Hypothalamus (tissue), 51 donors: ENCODE data around the gene PDLIM5.
A peak's percentile ranks its signal among the peaks of the same experiment; 100 is the strongest.

Source experiments
- DNase-seq, 51 donors: peaks; one replicate each; lab custom pipeline; 2025; lab: John Stamatoyannopoulos, UW

PDLIM5 gene

DNA sequence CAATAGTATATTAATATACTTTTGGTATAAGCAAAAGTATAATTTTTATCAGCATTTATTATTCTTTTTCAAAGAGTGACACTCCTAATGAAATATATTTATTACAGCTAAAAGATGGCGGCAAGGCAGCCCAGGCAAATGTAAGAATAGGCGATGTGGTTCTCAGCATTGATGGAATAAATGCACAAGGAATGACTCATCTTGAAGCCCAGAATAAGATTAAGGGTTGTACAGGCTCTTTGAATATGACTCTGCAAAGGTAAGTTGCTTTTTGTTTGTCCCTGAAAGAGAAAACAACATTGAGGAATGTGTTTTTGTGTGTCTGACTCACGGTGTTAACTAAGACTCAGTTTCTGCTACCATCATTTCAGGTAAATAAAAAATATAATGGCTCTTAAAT lies 71.9 kb downstream of the PDLIM5 start:
- DNase-seq: no peak

DNA sequence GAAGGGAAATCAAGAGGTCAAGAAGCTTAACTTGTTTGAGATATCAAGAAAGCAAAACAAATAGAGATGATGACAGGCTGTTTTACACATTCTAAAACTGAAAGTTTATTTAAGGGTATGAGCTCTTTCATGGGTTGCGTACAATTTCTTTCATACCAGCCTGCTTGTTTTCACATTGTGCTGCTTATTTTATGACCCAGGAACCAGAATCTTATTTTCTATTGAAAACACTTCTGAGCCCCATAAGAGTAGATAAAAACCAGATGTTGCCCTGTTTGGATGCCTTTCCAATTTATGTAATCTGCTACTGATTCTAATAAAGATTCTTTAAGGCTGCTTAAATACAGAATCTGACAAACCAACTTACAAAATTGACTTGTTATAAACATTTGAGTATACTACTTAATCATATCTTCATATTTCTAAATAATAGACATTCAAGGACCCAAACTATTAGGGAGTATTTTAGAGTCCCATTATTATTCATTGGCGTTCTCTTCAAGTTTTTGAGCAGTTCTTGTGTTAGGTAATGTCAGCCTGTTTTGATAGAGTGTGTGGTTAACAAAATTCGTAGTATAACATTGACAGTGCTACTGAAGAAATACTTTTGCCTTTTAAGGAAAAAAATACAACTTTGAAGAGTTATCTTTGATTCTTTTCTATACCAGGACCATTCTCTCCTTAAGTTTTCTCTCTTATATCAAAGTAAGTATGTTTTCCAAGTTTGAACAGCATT lies 74.4 kb downstream of the PDLIM5 start:
- DNase-seq: no peak

- no peak for DNase-seq
These were observed 76.0 kb downstream of the PDLIM5 start for GRCh38 chr4:94527556-94528233.

- DNase-seq: no peak
These were observed 77.2 kb downstream of the PDLIM5 start for GRCh38 chr4:94528792-94529451.

GRCh38 chr4:94530073-94530472 lies 78.3 kb downstream of the PDLIM5 start:
- no peak for DNase-seq

- no peak for DNase-seq
These were observed 80.4 kb downstream of the PDLIM5 start for GRCh38 chr4:94531991-94532789.

DNA sequence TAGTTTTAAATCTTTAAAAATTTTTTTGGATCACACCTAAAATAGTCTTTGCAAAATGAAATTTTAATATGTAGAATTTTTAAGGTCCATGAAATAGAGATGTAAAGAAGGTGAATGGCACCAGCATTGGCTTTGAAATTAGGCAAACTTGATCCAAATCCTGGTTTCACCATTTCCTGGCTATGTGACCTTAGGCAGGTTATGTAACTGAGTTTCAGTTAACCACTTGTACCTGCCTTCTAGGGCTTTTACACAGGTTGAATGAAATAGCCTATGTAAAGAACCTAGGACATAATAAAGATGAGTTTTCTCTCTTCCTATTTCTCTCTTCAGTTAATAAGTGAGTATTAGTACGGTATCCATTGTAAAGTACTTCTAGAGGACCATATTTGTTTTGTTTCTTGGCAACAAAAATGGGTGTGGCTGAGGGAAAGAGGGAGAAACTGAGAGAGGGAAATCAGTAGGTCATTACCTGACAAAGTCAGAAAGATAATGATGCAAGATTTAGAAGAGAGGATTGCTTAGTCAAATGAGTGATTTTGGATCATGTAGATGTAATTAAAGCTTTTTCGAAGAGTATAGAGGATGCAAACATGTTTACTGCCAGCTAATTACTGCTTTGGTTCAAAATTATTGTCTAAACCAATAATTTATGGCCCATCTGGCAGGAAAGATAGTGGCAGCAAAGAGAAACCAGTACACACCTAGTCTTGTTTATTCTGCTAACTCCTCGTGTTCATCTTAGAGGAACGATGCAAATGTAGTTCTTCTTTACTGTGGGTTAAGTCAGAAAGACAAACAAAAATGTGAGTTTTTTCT lies 81.9 kb downstream of the PDLIM5 start:
- no peak for DNase-seq

DNA sequence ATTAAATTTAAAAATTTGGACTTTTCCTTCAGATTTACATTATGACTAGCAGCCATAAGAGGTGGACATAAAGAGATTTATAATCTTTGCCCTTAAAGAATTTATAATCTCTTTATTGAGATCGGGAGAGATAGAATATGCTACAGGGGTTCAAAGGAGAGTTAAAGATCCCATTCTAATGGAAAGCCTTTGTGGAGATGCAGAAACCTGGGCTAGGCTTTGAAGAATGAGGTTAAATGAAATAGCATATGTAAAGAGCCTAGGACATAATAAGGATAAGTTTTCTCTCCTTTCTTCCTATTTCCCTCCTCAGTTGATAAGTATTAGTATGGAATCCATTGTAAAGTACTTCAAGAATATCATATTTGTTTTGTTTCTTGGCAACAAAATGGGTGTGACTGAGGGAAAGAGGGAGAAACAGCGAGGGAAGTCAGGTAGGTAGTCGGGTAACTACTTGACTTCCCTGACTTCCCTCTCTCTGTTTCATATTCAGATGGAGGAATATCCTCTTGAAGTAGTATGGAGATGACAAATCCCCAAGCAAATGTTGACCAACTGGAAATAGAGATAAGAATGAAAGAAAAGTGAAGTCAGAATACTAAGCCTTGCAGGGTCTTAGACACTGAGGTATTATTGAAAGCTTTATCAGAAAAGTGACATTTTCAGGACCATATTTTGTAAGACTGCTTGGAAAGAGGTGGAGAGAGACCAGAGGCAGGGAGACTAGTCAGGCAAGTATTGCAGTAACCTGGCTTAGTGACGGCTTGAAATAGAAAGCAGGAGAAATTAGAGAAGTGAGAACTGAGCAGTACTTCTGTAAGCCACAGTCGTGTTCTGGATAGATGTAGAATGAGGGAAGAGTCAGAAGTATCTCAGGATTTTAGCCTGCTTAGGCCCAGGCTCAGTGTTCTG lies 82.9 kb downstream of the PDLIM5 start:
- DNase-seq: peak in 1 of 51 donors; percentile 5

GRCh38 chr4:94536049-94536448 lies 84.3 kb downstream of the PDLIM5 start:
- no peak for DNase-seq

DNA sequence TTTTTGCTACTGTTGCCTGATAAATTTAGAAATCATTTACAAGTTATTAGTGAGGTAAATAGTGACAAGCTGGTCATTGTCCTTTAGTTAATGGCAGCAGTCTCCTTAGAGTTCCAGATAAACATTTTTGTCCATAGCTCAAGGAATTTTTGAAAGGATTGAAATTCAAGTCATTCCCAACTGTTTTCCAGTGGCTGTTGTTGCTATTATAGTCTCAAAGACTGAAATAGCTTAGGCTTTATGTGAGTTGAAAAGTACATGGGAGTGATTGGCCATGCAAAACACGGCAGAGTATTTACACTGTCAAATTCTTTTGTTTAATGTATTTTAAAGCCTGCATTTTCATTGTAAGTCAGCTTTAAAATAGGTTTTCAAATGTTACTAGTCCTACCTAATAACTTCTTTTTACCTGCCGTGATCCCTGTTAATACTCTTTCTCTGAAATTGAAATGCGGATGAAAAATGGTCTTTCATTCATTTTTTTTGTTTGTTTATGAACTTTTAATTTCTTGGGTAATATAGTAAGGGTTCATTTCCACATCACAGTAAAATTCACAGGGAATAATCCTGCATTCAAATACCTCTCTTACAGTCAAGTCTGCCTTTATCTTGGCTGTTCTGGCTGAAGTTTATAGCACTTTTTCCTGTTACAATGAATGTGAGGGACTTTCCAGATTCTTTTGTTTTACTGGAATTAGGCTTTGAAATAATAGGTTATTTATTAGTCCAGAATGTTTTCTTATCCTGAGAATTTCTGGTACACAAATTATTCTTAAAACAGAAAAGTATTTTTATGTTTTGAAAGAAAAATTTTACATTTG lies 85.1 kb downstream of the PDLIM5 start:
- no peak for DNase-seq

GRCh38 chr4:94537921-94538628 lies 86.3 kb downstream of the PDLIM5 start:
- DNase-seq: no peak

- DNase-seq: no peak
These were observed 88.7 kb downstream of the PDLIM5 start for GRCh38 chr4:94540476-94540875.

DNA sequence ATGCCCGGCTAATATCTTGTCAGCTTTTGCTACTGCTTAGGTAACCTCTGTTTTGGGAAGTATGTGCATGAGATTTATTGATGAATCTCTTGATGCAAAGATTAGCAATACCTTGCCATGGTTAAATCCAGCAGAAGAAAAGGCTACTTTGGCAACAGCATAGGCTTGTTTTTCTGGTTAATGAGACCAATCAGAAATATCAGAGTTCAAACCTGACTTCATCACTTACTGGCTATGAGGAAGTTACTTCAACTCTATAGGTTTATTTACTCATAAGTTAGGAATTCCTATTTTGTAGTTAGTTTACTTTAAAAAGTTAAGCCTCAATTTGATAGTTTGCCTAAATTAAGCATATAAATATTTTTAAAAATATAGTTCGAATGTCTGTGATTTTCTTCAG lies 93.1 kb downstream of the PDLIM5 start:
- DNase-seq: no peak

DNA sequence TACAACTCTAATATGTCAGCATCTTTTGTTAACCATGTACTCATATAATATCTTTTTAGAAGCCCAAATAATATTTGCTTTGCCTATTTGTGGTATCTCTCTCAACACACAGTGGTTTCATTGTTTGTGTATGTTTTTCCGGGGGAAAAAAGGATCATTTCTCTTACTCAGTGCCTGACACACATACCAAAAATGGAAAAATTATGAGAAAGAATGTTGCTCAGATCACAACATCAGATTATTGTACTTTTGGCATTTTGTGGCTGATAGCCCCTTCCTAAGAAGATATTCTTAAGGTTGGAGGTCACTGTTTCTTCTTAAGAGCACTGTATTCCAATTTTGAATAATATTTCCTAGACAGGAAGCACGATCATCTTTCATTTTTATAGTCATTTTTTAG lies 93.6 kb downstream of the PDLIM5 start:
- no peak for DNase-seq

- DNase-seq: no peak
These were observed 95.2 kb downstream of the PDLIM5 start for GRCh38 chr4:94546949-94547348.

DNA sequence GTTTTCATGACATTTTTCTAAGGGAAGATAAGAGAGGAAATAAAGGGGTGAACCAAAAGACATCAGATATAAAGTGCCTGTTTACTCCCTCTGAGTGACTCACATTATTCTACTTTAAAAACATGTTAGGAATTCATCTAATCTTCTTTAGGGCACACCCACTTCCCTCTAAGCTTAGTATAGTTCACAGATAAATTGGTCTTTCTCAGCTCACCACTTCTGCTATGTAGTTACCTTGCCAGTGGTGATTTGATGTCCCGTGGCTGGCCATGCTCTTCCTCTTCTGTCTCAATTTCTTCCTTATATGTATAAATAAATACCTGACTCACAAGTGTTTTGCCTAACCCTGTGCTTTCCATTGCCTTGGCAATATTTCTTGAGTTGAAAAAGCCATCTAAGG lies 96.8 kb downstream of the PDLIM5 start:
- no peak for DNase-seq

DNA sequence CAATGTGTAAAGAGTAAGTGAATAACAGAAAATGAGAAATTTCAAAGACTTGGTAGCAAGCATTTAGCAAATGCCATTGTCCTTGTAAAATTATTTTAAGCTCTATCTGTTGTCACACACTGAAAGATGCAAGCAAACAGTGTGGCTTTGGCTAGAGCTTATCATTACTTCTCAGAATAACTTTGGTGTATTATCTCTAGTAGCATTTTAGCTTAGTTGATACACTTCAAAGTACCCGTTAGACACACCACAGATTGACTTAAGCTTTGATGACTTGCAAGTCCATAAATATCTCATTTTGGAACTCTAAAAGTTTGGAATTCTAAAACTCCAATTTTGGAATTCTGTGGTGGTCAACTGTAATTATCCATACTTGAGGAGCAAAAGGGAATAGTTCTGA lies 98.6 kb downstream of the PDLIM5 start:
- DNase-seq: no peak

DNA sequence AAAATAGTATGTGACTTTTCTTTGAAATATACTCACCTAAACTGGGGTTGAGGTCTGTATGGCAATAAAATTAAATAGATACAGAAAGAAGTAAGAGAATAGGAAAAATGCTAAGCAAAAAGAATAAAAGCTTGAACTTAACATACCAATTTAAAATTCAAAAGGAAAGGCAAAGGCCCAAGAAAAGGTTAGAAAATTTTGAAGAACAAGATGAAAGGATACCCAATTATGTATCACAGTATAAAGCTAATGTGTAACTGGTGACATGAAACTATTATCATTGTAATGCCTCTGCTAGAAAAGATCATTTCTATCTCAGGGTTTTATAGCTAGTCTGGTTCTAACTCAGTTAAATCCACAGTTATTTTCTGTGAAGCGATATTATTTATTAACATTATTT lies 99.1 kb downstream of the PDLIM5 start:
- DNase-seq: no peak
